HL-60/S4 treated with retinoic acid at 250 ng/mL for 4 days and 3 days (cell line): ENCODE measurements around the gene MYO3B.
"Not testable (repeated sequence)": the region's sequence is repeated elsewhere in the genome, so short reads cannot be mapped to it uniquely, and the experiment has no call there.

ENCODE experiments used
- in situ Hi-C: fragments of 300-500 bp; cut with MboI; formaldehyde crosslinking; loops from 2 replicates; pipeline ENCODE4 v1.7.0; 2022; ENCODE audit warnings: low sequenced_read_pairs

MYO3B gene

GRCh38 chr2:170455617-170456426 lies 277.9 kb downstream of the MYO3B start:
- in situ Hi-C loops, result no loop called here

GRCh38 chr2:170456914-170457313 lies 279.0 kb downstream of the MYO3B start:
- in situ Hi-C loops, result no loop called here

DNA sequence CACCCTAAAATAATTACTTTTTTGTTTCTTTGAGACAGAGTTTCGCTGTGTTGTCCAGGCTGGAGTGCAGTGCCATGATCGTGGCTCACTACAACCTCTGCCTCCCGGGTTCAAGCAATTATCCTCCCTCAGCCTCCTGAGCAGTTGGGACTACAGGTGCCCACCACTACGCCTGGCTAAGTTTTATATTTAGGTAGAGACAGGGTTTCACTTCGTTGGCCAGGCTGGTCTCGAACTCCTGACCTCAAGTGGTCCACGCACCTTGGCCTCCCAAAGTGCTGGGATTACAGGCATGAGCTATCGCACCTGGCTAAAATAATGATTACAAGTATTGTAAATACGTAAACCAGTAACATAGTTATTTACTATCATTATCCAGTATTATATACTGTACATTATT lies 279.8 kb downstream of the MYO3B start:
- in situ Hi-C loops, result no loop called here

DNA sequence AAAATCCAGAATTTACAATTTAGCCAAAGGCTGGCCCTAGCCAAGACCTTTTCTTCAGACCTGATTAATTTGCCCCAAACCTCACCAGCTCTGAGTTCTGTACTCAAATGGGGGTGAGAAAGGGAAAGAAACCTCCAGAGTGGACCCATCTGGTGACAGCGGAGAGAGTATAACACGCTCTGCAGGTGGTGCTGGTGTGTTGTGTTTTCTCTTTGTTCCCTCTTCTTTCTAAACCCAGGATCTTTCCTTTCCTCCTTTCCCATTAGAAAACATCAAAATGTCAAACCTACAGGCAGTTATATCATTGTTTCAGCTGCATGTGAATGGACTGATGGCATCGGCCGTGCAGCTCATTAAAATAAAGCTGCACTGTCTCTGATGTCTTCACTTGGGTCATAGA lies 283.9 kb downstream of the MYO3B start:
- in situ Hi-C loops, result no loop called here

DNA sequence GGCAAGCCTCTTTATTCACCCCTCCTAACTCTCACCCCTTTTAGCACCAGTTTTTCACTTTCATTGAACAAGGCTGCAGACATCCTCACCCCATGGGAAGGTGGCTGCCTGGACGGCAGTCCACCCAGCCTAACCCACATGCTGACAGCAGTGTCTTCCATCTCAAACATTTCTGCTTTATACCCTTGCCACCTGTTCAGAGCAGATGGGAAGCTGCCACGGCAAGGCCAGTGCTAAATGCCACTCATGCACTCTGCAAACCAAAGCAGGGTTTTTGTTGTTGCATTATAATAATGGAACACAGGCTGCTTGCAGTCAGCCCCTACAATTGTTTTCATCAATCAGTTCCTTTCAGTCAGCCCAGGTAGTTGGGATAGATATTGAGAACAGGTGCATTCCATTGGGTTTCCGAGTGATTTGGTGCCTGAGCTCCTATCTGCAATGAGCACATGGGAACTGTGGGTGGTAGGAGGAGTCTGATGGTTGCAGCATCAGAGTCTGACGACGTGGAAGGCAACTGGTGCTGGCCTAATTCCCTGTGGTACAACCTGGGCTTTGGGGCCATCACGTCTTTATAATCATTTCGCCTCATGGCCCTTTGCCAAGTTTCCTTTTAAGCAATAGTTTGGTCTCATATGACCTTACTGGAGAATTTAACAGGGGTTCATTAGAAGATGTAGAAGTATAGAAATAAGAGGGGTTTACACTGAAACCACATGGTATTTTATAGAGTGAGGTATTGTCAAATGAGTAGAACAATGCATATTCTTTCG lies 284.7 kb downstream of the MYO3B start:
- in situ Hi-C loops, result no loop called here

GRCh38 chr2:170463206-170463537 lies 285.2 kb downstream of the MYO3B start:
- in situ Hi-C loops, result no loop called here

GRCh38 chr2:170464268-170464667 lies 286.3 kb downstream of the MYO3B start:
- in situ Hi-C loops, result no loop called here

GRCh38 chr2:170465241-170465640 lies 287.3 kb downstream of the MYO3B start:
- in situ Hi-C loops, result no loop called here

- in situ Hi-C loops, result no loop called here
These were observed 288.7 kb downstream of the MYO3B start for GRCh38 chr2:170466632-170467031.

- in situ Hi-C loops, result no loop called here
These were observed 289.8 kb downstream of the MYO3B start for GRCh38 chr2:170467568-170468422.

- in situ Hi-C loops, result no loop called here
These were observed 290.6 kb downstream of the MYO3B start for GRCh38 chr2:170468557-170468956.

DNA sequence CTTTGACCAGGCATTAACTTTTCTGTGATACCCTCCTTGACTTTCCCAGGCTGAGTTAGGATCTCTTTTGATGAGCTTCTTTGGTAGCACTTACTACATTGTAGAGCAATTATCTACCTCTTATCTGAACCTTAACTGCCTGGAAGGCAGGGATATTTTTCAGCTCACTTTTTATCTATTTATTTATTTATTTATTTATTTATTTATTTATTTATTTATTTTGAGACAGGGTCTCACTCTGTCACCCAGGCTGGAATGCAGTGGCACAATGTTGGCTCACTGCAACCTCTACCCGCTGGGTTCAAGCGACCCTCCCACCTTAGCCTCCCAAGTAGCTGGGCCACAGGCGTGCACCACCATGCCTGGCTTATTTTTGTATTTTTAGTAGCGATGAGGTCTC lies 294.6 kb downstream of the MYO3B start:
- in situ Hi-C loops, result not testable (repeated sequence)

DNA sequence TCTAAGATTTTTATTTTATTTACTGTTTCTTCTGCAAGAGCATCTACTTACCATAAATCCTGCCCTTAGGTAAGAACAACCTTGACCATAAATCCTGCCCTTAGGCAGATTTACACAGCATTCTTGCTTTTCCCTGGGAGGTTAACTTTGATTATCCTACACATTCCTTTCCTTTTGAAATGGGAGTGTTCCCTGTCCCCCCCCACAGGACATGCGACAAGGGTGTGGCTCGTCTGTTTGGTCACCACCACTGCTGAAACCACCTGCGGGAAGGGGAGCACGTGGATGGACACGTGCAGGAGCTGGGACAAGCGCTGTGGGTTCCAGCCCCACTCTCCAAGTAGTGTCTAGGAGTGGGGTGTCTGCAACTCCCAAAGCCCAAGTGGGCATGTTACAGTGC lies 297.9 kb downstream of the MYO3B start:
- in situ Hi-C loops, result no loop called here

DNA sequence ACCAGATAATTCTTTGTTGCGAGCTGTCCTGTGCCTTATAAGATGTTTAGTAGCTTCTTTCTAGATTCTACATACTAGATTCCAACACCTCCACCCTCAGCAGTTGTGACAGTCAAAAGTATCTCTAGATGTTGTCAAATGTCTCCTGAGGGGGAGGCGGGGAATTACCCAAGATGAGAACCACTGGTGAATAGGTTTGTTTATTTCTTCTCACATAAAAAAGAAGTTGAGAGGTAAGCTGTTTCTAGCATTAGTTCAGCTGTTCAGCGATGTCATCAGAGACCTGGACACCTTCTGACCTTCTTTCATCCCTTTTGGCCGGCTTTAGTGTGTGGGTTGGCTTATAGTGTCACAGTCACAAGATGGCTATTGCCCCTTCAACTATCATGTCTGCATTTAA lies 299.7 kb downstream of the MYO3B start:
- in situ Hi-C loops, result no loop called here

- in situ Hi-C loops, result no loop called here
These were observed 303.3 kb downstream of the MYO3B start for GRCh38 chr2:170481201-170481600.

DNA sequence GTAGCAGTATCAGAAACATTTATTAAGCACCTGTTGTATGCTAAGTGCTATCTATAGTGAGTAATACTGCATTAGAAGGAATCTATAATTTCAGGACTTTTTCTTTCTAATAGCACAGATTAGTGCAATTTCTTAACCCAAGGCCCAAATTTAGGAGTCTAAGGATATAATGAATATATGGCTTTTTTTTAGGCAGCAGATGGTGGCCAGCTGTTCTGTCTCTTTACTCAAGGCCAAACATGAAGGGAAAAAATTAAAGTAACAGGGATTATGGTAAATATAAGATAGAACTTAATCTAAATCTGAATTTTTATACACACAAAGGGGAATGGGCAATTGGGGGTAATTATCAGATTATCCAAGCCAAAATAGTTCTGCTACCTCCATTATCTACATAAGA lies 306.6 kb downstream of the MYO3B start:
- in situ Hi-C loops, result no loop called here

DNA sequence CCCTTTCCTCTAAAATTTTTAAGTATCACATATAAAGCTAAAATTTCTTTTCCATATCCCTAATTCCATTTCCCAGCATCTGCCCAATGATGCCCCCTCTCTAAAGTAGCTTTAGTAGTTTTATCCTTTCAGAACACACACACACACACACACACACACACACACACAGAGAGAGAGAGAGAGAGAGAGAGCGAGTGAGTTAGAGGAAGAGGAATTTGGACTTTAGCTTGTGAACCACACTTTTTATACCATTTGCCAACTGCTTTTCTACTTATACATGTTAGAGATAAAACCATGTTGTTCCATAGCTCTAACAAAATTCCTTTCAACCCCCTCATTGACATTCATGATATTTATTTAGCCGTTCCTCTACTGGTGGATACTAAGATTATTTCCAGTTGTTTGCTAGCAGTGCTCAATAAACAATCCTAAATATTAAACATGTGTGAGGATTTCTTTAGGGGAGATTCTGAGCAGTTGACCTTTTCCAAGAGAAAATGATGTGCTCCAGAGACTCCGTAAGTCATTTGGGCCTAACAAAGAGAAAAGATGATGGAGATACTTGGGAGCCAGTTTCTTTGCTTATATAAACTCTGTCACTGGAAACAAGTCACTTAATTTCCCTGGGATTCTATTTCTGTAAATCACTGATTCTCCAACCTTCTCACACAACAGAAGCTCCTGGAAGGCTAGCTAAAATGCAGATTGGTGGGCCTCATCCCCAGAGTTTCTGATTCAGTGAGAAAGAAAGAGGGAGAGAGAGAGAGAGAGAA lies 307.5 kb downstream of the MYO3B start:
- in situ Hi-C loops, result no loop called here

GRCh38 chr2:170486730-170487129 lies 308.8 kb downstream of the MYO3B start:
- in situ Hi-C loops, result no loop called here

DNA sequence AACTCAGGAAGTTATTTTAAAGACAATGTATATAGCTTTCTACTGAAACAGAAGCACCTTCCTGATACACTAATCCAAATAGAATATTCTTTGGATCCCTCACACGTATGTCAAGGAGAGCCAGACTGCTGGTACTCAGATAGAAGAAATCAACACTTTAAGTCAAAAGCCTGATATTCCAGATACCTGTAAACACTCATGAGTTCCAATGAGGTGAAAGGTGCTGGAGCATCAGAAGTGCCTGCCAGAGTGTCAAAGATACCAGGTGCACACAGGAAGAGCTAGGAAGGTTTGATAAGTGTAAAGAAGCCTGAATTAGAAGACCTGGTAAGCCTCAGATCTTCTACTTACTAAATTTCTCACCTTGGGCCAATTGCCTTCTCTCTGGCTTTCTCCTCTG lies 310.9 kb downstream of the MYO3B start:
- in situ Hi-C loops, result no loop called here

- in situ Hi-C loops, result no loop called here
These were observed 314.1 kb downstream of the MYO3B start for GRCh38 chr2:170492010-170492409.
